Neural cell (in vitro differentiated cells): ENCODE measurements around the gene DCAF8.

Experiments
- EP300 ChIP-seq: fragments of 450-650 bp; conservative IDR thresholded peaks from 2 replicates; pipeline ENCODE4 v1.6.1; 2014; ENCODE audit warnings: antibody characterized with exemption, mild to moderate bottlenecking, moderate library complexity; ENCODE audit not compliant: poor library complexity, severe bottlenecking
- EZH2 ChIP-seq: fragments of 200-600, 300-800 bp; shearing (Covaris generic), sonication (generic); IDR thresholded peaks from 2 replicates; pipeline ENCODE4 v1.6.1; 2014; ENCODE audit warnings: antibody characterized with exemption, low read length, borderline replicate concordance, mild to moderate bottlenecking; ENCODE audit not compliant: insufficient read depth, poor library complexity, severe bottlenecking
- POLR2AphosphoS5 ChIP-seq: IDR thresholded peaks from 2 replicates; pipeline ENCODE4 v1.6.1; 2012
- RAD21 ChIP-seq: fragments of 450-650 bp; conservative IDR thresholded peaks from 2 replicates; pipeline ENCODE4 v1.6.1; 2014; ENCODE audit warnings: antibody characterized with exemption, mild to moderate bottlenecking, moderate library complexity
- REST ChIP-seq: IDR thresholded peaks from 2 replicates; pipeline ENCODE4 v1.6.1; 2012; ENCODE audit warnings: borderline replicate concordance
- TF ChIP-seq, protein P1 (sequence below): fragments of 450-650 bp; IDR thresholded peaks from 2 replicates; pipeline ENCODE4 v1.5.1; 2014; ENCODE audit warnings: antibody characterized with exemption, mild to moderate bottlenecking, moderate library complexity; ENCODE audit not compliant: poor library complexity, severe bottlenecking

GRCh38 chr1:160168016-160168415, 94.3 kb downstream of the DCAF8 start:
- TF ChIP-seq EP300 (no peak), EZH2 (no peak), REST (no peak), RAD21 (no peak), POLR2AphosphoS5 (no peak)
- TF ChIP-seq, protein P1, sequence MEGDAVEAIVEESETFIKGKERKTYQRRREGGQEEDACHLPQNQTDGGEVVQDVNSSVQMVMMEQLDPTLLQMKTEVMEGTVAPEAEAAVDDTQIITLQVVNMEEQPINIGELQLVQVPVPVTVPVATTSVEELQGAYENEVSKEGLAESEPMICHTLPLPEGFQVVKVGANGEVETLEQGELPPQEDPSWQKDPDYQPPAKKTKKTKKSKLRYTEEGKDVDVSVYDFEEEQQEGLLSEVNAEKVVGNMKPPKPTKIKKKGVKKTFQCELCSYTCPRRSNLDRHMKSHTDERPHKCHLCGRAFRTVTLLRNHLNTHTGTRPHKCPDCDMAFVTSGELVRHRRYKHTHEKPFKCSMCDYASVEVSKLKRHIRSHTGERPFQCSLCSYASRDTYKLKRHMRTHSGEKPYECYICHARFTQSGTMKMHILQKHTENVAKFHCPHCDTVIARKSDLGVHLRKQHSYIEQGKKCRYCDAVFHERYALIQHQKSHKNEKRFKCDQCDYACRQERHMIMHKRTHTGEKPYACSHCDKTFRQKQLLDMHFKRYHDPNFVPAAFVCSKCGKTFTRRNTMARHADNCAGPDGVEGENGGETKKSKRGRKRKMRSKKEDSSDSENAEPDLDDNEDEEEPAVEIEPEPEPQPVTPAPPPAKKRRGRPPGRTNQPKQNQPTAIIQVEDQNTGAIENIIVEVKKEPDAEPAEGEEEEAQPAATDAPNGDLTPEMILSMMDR, result no peak
